NOMO-1 (cell line): ENCODE measurements around the gene TCF12.

Experiments used
- DNase-seq, 2 experiments: peaks; one replicate each; lab custom pipeline; 2025; ENCODE audit not compliant: unreplicated experiment in 2 of 2; lab: John Stamatoyannopoulos, UW

The TCF12 gene

DNA sequence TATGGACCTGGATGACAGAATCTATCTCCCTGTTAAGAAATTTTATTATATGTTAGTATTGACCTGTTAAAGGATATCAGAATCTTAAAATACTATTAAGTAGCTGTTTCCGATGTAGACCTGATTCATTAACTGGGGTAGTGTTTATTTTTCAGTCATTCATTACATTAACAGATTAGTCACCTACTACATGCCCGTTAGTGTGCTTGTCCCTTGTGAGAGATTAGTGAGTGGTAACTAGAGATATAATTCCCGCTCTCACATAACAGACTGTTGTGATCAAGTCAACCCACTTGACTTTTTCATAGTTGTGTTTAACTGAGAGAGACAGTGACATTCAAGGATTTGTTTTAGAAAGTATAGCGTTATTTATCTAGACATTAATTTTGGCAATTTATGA is 166.8 kb downstream of the TCF12 start:
- DNase-seq, result no peak

DNA sequence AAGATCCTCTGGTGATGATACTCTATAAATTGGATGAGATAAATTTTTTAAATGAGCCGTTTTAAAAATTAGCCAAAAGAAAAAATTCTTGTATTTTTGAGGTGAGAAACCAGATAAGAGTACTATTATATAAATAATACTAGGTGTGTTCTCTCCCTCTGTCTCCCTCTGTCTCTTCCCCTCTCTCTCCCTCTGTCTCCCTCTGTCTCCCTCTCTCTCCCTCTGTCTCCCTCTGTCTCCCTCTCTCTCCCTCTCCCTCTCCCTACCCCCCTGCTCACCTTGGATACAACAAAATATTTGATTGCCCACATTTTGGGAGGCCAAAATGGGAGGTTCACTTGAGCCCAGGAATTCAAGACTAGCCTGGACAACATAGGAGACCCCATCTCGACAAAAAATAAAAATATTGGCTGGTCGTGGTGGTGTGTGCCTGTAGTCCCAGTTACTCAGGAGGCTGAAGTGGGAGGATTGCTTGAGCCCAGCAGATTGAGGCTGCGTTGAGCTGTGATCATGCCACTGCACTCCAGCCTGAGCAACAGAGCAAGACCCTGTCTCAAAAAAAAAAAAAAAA is 168.5 kb downstream of the TCF12 start:
- no peak for DNase-seq

DNA sequence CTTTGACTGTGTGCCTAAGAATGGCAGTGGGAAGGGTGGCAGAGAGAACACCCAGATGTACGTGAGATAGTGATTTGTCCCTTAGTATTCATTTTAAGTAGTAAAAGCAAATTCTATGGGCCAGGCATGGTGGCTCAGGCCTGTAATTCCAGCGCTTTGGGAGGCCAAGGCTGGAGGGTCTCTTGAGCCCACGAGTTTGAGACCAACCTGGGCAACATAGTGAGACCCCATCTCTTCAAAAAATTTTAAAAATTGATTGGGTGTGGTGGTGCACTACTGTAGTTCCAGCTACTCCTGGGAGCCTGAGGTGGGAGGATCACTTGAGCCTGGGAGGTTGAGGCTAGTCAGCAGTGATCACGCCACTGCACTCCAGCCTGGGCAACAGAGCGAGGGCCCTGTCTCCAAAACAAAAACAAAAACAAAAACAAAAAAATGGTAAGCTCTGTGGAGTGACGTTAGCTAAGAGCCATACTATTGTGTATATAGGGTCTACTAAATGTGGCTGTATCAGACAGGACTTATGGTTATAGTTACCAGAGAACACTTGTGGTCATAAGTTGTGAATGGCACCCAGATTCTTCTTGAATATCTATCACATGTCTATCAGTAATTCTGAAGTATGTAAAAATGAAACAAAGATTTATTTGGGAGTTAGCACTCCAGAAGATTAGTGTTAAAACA is 171.5 kb downstream of the TCF12 start:
- DNase-seq, result no peak

DNA sequence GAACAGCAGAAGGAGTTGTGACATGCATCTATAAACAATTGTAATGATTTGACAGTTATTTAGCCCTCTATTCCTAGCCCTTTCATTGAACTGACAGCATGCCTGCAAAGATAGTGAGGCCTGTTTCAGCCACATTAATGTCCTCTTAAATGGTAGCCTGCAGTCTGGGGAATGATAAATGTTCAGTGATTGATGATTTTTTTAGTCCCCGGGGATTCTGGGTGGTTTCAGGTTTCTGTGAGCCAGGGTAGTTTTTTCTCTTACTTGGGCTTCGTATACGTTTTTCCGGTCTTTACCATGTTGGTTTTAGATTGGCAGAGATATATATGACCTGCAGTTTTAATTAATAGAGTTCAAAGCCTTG is 172.0 kb downstream of the TCF12 start:
- no peak for DNase-seq

DNA sequence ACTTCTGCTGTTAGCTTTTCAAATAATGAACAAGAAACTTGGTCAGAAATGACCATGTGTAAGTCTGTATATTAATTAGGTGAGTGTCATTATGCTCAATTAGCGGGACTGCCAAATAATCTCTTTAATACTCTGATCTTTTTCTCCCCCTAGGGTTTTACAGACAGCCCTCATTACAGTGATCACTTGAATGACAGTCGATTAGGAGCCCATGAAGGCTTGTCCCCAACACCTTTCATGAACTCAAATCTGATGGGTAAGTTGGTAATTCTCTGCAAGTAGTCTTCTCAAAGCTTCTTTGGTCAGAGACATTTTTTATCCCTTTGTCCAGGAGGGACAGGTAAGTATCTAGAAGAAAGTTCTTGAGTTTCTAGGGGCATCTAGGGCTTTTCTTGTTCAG is 173.2 kb downstream of the TCF12 start:
- no peak for DNase-seq

DNA sequence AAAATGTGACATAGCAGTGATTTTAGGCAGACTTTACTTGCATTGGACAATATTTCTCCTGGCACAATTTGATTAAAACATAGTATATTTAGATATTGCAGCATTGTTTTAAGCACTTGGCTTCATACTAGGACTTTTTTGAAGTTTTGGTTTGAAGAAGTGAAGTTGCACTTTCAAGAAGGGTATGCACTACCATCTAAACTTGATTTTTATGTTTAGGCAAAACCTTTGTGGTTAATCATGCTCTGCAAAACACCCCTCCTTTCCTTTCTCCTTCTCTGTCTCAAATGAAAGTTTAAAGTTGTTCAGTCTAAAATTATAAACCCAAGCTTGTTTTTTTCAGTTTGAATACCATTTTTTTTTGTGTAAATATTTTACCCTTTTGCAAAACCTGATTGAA is 173.8 kb downstream of the TCF12 start:
- no peak for DNase-seq

DNA sequence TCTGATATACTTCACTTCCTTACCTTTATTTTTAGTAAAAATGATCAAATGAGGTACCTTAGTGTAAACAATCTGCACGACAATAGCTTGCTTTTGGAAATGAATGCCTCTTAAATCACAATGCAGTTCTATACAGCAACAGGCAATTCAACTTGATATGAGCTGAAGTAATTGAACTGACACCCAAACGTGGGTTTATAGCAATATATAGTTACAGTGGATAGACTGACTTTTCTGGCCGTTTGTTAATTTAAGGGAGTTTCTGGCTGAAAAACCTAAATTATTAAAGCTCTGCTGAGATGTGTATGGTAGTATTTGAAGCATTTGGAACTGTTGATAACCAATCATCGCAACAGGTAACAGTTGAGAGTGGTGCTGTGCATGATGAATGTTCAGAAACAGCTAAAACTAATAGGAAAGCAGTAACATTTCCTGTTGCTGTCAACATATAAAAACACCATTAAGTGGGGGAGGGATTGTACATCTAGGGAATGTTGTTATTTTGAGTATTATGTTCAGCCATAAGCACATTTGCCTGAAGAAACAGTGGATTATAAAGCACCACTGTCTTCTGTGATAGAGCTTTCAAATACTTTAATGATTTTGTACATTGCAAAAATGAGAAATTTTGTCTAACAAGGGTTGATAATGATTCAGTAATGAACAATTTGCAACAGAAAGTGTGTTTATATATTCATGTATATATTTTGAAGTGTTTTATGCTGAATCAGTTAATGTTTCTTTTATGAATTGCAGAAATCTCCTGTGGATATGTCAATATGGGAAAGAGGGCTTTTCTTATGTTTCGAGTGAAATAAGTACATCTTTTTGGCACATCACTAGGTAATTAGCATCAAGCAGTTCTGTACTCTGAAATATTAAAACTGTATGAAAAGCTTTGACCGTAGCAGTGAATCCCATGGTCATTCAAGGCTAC is 176.1 kb downstream of the TCF12 start:
- DNase-seq, result no peak

DNA sequence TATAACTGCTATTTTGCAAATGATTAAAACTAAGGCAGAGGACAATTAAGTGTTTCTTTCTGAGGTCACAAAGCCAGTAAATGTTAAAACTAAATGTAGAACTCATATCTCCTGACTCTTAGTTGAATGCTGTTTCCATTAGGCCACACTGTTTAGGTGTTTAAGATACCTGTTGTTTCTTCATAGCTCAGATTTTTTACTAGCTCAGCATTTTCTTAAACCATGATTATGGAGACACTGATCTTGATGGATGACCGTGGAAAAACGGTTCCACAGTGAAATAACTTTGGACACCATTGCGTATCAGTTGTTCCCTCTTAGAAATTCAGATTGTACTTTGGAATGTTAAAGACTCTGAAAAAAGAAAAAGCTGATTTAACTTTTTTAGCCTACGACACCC is 177.5 kb downstream of the TCF12 start:
- no peak for DNase-seq

DNA sequence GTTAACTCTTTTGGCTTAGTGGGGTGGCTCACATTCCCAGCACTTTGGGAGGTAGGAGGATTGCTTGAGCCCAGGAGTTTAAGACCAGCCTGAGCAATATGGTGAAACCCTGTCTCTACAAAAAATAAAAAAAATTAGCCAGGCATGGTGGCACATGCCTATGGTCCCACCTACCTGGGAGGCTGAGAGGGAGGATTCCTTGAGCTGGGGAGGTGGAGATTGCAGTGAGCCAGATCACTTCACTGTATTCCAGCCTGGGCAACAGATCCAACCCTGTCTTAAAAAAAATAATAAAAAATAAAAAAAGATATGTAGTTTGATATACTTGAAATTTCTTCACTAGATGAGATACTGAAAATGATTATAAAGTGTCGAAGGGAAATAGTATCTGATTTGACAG is 178.8 kb downstream of the TCF12 start:
- DNase-seq, result no peak

DNA sequence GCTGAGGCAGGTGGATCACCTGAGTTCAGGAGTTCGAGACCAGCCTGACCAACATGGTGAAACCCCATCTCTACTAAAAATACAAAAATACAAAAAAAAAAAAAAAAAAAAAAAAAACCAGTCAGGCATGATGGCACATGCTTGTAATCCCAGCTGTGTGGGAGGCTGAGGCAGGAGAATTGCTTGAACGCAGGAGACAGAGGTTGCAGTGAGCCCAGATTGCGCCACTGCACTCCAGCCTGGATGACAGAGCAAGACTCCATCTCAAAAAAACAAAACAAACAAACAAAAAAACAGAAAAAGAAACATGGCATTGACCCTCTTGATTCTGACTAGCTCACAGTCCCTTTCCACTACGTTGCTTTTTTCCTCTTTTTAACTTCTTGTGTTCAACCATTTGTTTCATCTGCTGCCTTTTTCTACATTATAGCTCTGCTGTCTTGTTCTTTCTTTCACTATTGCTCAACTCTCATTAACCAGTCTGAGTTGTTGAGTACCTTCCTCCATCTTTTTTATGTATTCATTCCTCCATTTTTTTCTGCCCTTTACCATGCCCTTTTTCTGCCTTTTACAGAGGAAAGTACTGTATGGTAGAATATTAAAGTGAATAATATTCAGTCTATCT is 179.6 kb downstream of the TCF12 start:
- peak in 1 of 2 experiments; percentile 33 for DNase-seq

DNA sequence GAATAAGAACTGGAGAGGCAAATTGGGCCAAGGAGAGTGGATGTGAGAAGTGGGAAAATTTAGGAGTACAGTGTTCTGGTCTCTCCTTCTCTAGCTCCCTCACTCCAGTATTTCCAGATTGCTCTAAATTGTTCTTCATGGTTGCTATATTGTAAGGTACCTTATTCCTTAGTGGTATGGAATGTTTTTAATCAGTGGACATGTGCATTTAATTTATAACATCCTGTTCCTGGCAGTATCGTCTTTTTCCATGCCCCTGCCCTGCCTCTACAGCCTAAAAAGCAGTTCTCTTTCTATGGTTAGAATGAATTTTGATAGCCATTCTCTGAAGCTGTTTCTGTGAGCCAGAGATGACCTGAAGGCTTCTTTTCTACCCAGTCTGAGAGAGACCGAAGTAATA is 180.5 kb downstream of the TCF12 start:
- no peak for DNase-seq

DNA sequence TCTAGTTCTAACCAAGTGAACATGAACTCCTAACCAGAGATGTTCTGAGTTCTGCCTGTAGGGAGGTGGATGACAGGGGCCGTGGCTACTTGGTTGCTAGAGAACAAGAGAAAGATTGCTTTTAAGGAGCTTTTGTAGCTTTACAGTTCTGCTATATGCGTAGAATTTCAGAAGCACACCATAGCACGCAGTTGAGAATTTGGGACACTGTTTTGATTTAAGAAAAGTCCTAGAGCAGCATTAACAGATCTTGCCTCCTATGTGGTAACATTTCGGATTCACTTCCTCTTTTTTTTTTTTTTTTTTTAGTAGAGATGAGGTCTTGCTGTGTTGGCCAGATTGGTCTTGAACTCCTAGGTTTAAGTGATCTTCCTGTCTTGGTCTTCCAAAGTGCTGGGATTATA is 181.7 kb downstream of the TCF12 start:
- DNase-seq, result peak; percentile 62 to 71

DNA sequence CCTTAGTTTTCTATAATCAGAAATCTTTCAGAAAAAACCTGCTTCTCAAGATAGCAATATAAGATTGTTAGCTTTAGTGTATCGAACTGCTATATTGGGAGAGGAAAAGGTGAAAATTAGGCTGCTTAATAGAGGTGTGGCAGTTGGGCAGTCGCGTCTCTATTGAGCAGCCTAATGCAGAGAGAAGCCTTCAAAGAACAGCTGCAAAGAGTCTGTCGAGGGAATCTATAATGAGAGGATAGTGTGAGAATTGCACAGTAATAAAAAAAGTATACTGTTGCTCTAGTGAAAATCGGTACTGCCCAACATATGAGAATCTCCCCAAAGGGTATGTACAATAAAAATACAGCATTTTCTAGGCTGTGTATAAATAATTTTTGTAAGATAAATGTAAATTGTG is 184.4 kb downstream of the TCF12 start:
- DNase-seq, result no peak

DNA sequence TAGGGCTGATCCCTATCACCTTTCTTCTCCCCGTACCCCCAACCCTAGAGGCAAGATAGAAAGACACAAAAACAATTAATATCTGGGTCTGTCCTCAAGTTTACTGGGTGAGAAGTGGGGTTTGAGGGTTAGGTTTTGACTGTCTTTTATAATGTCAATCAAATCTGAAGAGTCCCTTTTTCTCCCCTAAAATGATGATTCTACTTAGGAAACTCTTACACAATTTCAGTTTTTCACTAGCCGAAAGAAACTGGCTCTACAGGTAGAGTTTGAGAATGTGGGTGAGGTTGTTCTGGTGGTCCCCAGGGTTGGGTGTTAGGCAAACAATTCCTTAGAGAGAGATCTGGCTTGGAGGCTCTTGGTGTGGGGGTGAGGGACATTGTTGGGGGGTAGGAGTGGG is 189.9 kb downstream of the TCF12 start:
- no peak for DNase-seq

DNA sequence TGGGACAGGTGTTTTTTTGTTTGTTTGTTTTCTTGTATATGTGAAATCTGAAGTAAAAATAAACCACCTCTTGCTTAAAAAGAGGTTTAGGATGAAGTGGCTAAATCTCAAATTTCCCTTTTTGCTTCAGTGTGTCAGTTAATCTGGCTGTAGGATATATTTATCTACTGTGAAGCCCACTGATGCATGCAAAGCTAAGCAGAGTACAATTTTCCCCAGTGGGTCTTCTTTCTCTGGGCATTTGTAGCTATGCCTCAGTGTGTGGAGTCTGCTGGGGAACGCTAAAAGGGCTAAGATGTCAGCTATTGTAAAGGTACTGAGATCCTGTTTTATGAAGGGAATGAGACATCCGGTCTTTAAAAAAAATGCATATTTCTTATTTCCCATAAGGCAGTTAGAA is 190.6 kb downstream of the TCF12 start:
- DNase-seq, result no peak

DNA sequence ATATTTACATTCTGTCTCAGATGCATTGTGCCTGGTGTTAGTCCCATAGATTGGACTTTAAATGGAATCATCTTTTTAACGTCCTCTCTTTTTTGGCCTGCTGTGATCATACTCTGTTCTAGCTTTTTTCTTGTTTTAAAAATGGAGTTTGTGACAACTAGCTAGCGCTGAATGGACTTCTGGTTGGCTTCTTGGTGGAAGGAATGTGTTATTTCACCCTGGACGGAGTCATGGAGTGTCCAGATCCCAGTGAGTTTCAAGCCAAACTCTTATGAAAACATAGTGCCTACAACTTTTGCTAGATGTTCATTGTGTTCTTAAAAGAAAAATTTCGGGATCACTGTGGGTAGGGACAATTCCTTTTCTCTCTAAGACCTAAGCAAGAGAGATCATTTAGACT is 192.6 kb downstream of the TCF12 start:
- DNase-seq, result no peak

DNA sequence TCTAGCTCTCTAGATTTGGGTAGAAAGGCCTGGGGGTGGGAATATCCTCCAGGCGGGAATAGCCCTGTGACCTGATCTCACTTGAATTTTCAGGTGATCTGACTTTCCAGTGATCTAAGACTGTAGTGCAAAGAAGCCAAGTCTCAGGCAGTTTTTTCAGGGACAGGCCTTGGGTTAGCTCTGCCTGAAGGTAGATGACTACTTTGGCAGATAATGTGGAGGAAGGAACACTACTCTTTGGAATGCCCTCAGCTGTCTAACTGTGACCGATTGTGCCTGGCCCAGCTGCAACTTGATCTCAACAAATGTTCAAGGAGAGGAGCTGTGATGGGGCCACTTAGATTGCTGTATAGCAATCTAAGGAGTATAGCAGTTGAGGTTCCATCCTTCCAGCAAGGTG is 193.7 kb downstream of the TCF12 start:
- no peak for DNase-seq

DNA sequence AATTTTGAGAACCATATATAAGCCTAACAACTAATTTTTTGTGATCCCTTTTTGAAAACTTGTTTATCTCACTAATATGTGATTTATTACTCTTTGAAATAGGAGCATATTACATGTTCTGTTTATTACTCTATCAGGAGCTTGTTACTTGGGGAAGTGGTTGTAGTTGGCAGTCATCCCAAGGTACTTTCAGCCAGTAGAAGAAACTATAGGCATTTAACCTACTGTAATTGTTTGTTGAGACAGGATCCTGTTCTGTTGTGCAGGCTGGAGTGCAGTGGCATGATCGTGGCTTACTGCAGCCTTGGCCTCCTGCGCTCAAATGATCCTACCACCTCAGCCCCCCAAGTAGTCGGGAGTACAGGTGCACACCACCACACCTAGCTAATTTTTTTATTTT is 195.6 kb downstream of the TCF12 start:
- DNase-seq, result peak in 1 of 2 experiments; percentile 63

DNA sequence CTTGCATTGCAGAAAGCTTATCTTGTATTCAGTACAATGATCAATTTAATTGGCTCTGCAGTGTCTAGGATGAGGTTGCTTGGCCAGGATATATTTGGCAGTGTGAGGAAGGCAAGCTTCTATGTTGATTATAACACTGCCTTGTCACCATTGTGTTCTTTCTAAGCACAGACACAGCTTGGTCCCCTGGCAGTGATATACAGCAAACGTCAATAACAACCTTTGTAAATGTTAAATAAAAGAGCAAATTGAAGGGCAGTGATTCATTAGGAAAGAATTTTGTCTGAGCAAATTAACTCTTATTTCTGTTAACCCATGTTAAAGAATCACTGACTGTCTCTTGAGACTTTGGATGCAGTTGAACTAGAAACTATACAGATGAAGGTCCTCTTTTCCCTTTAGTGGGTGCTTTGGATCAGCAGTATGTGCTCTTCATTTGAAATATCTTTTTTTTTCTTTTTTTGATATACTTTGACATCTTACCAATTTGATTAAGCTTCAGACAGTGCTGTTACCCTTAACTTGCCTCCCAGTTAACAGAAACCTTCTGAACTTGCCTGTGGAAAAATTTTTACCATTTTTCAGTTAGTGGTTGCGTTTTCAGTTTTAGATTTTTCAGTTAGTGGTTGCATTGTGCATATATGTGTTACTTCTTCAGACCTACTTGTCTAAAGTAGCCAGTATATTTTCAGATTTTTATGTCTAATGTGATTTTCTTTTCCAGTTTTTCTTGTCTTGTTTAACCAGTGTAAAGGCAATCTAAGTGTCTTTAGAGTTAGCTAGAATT is 199.8 kb downstream of the TCF12 start:
- DNase-seq, result no peak

DNA sequence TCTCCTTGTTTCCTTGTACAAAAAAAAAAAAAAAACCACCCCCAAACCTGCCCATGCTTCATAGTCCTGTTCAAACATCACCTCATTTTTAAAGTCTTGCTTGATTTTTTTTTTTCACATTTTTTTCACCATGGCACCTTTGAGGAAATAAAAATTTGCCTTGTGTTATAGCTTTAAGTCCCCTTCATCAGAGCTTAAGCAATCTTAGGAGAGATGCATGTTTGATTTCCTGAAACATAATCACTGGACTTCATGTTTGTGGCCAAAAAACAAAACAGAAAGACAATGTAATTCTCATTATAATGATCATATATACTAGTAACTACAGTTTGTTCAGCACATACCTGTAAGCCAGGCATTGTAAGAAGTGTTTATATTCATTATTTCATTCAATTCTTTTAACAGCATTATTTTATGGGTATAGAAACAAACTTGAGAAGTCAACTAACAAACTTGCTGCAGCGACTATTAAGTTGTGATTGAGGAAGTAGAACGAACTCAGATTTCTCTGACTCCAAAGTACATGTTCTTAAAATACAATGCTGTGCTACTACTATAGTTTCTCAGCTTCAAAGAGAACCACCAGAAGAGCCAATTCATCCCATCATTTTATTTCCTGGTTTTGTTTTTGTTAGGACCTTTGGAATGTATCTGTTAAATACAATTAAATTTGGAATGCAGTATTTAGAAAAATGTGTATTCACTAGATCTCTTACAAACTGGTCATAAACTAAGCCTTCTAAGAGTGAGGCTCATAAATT is 203.8 kb downstream of the TCF12 start:
- peak in 1 of 2 experiments; percentile 53 for DNase-seq
